Renal pelvis (tissue), 12 donors: ENCODE data around the gene DESI2. TPM values are rescaled to one million over a fixed set of nuclear protein-coding genes. Genes with fewer than 3 reads are reported as not detected.
A peak's percentile ranks its signal among the peaks of the same experiment; 100 is the strongest.

ENCODE experiments used
- DNase-seq: peaks from one replicate; pipeline ENCODE4 v3.0.0-alpha.2; 2013
- long read RNA-seq, 16 experiments: transcript quantifications; one replicate each; lab custom pipeline, GENCODE V29; 2026
- polyA plus RNA-seq, 3 donors: library from polyadenylated mRNA; unstranded; fragments of 120-200 nt; gene quantifications; one replicate each; pipeline ENCODE4 v1.2.1, GENCODE V29; 2013; ENCODE audit not compliant: insufficient read length in 3 of 3

DESI2 gene
- polyA plus RNA-seq, result 10 to 100 TPM; 40.0 to 44.3 (median 41.3) TPM
- long read RNA-seq, donor 1, full-length matches to known transcripts, result 14 of 14 reads
- long read RNA-seq, donor 1, partial matches to known transcripts, result 0 of 14 reads
- long read RNA-seq, donor 1, other reads (novel, unspliced or antisense), result 0 of 14 reads
- long read RNA-seq, donor 2, full-length matches to known transcripts, result 12 of 12 reads
- long read RNA-seq, donor 2, partial matches to known transcripts, result 0 of 12 reads
- long read RNA-seq, donor 2, other reads (novel, unspliced or antisense), result 0 of 12 reads
- long read RNA-seq, donor 3, full-length matches to known transcripts, result 7 of 7 reads
- long read RNA-seq, donor 3, partial matches to known transcripts, result 0 of 7 reads
- long read RNA-seq, donor 3, other reads (novel, unspliced or antisense), result 0 of 7 reads
- long read RNA-seq, donor 4, full-length matches to known transcripts, result 7 of 7 reads
- long read RNA-seq, donor 4, partial matches to known transcripts, result 0 of 7 reads
- long read RNA-seq, donor 4, other reads (novel, unspliced or antisense), result 0 of 7 reads
- long read RNA-seq, donor 5, full-length matches to known transcripts, result 14 of 14 reads
- long read RNA-seq, donor 5, partial matches to known transcripts, result 0 of 14 reads
- long read RNA-seq, donor 5, other reads (novel, unspliced or antisense), result 0 of 14 reads
- long read RNA-seq, donor 6, full-length matches to known transcripts, result 8 of 25 reads
- long read RNA-seq, donor 6, partial matches to known transcripts, result 17 of 25 reads
- long read RNA-seq, donor 6, other reads (novel, unspliced or antisense), result 0 of 25 reads
- long read RNA-seq, donor 7, full-length matches to known transcripts, result 27 of 33 reads
- long read RNA-seq, donor 7, partial matches to known transcripts, result 0 of 33 reads
- long read RNA-seq, donor 7, other reads (novel, unspliced or antisense), result 6 of 33 reads
- long read RNA-seq, donor 8, full-length matches to known transcripts, result 11 of 11 reads
- long read RNA-seq, donor 8, partial matches to known transcripts, result 0 of 11 reads
- long read RNA-seq, donor 8, other reads (novel, unspliced or antisense), result 0 of 11 reads
- long read RNA-seq, donor 9, full-length matches to known transcripts, result 9 of 9 reads
- long read RNA-seq, donor 9, partial matches to known transcripts, result 0 of 9 reads
- long read RNA-seq, donor 9, other reads (novel, unspliced or antisense), result 0 of 9 reads
- long read RNA-seq, donor 10, full-length matches to known transcripts, result 10 of 10 reads
- long read RNA-seq, donor 10, partial matches to known transcripts, result 0 of 10 reads
- long read RNA-seq, donor 10, other reads (novel, unspliced or antisense), result 0 of 10 reads
- long read RNA-seq, donor 11, full-length matches to known transcripts, result 5 of 10 reads
- long read RNA-seq, donor 11, partial matches to known transcripts, result 5 of 10 reads
- long read RNA-seq, donor 11, other reads (novel, unspliced or antisense), result 0 of 10 reads
- long read RNA-seq, donor 12, full-length matches to known transcripts, result 17 of 17 reads
- long read RNA-seq, donor 12, partial matches to known transcripts, result 0 of 17 reads
- long read RNA-seq, donor 12, other reads (novel, unspliced or antisense), result 0 of 17 reads
- long read RNA-seq, donor 13, full-length matches to known transcripts, result 3 of 14 reads
- long read RNA-seq, donor 13, partial matches to known transcripts, result 11 of 14 reads
- long read RNA-seq, donor 13, other reads (novel, unspliced or antisense), result 0 of 14 reads
- long read RNA-seq, donor 14, result 0 reads
- long read RNA-seq, donor 15, full-length matches to known transcripts, result 10 of 15 reads
- long read RNA-seq, donor 15, partial matches to known transcripts, result 0 of 15 reads
- long read RNA-seq, donor 15, other reads (novel, unspliced or antisense), result 5 of 15 reads
- long read RNA-seq, donor 16, full-length matches to known transcripts, result 14 of 14 reads
- long read RNA-seq, donor 16, partial matches to known transcripts, result 0 of 14 reads
- long read RNA-seq, donor 16, other reads (novel, unspliced or antisense), result 0 of 14 reads

- peak; percentile 99 for DNase-seq
These were observed at the start of gene DESI2 for GRCh38 chr1:244652623-244653438. DESI2 (plus strand) TSS chr1:244653126; CDS start chr1:244653314, 188 bp downstream.

- peak; percentile 12 for DNase-seq
These were observed 49.4 kb upstream of the DESI2 start for GRCh38 chr1:244603498-244603897.

- no peak for DNase-seq
These were observed 47.0 kb upstream of the DESI2 start for GRCh38 chr1:244605835-244606370.

GRCh38 chr1:244614113-244614836 is 38.7 kb upstream of the DESI2 start:
- DNase-seq, result no peak

GRCh38 chr1:244614879-244615278 is 38.0 kb upstream of the DESI2 start:
- no peak for DNase-seq

- DNase-seq, result no peak
These were observed 37.6 kb upstream of the DESI2 start for GRCh38 chr1:244615301-244615700.

- no peak for DNase-seq
These were observed 26.2 kb upstream of the DESI2 start for GRCh38 chr1:244626709-244627108.

- no peak for DNase-seq
These were observed 24.1 kb upstream of the DESI2 start for GRCh38 chr1:244628789-244629188.

- no peak for DNase-seq
These were observed 19.8 kb upstream of the DESI2 start for GRCh38 chr1:244633140-244633539.

GRCh38 chr1:244634546-244634945 is 18.4 kb upstream of the DESI2 start:
- no peak for DNase-seq

GRCh38 chr1:244636488-244637259 is 16.3 kb upstream of the DESI2 start:
- no peak for DNase-seq

- no peak for DNase-seq
These were observed 13.4 kb upstream of the DESI2 start for GRCh38 chr1:244639561-244639960.

- DNase-seq, result no peak
These were observed 12.0 kb upstream of the DESI2 start for GRCh38 chr1:244640917-244641316.

GRCh38 chr1:244642526-244642925 is 10.4 kb upstream of the DESI2 start:
- no peak for DNase-seq

GRCh38 chr1:244642988-244643387 is 9.9 kb upstream of the DESI2 start:
- no peak for DNase-seq

- no peak for DNase-seq
These were observed 7.5 kb upstream of the DESI2 start for GRCh38 chr1:244645414-244645813.

- DNase-seq, result no peak
These were observed 7.0 kb upstream of the DESI2 start for GRCh38 chr1:244645890-244646289.

GRCh38 chr1:244647819-244648218 is 5.1 kb upstream of the DESI2 start:
- no peak for DNase-seq
